H1 (cell line): ENCODE measurements around the gene CCNE1. TPM values are rescaled to one million over a fixed set of nuclear protein-coding genes. Genes with fewer than 3 reads are reported as not detected.

Source experiments
- CTCF ChIA-PET: fragments of 300-600 bp; sonication (Branson Sonifier 250); formaldehyde crosslinking; loops from one replicate; lab custom pipeline; 2021; ENCODE audit not compliant: partially characterized antibody; lab: Charles Lee
- POLR2A ChIA-PET: fragments of 300-600 bp; sonication (Branson Sonifier 250); formaldehyde crosslinking; loops from one replicate; lab custom pipeline; 2021; ENCODE audit warnings: inconsistent platforms; ENCODE audit not compliant: partially characterized antibody; lab: Charles Lee
- DNase-seq, 2 experiments: peaks; one replicate each; pipeline versions ENCODE4 v3.0.0 to v3.0.0-alpha.2; 2010 to 2022; ENCODE audit warnings: low spot score in 2 of 2, low read depth in 1 of 2, mixed read lengths in 1 of 2
- FAIRE-seq: peaks from 2 replicates; lab custom pipeline; 2011; peaks lifted over from hg19 to GRCh38; lab: Jason Lieb, UNC
- H2AFZ ChIP-seq: 2 replicates; pipeline ENCODE4 v1.8.1; 2012; ENCODE audit warnings: low read length, inconsistent platforms
- H2AK5ac ChIP-seq: 2 replicates; pipeline ENCODE4 v1.6.1; 2013; ENCODE audit warnings: low read depth, low read length
- H2BK120ac ChIP-seq: replicated peaks from 2 replicates; pipeline ENCODE3; 2013; ENCODE audit warnings: low read depth, low read length, inconsistent platforms
- H2BK12ac ChIP-seq: 2 replicates; pipeline ENCODE4 v1.6.1; 2013; ENCODE audit warnings: low read depth, low read length
- H2BK15ac ChIP-seq: 2 replicates; pipeline ENCODE4 v1.6.1; 2013; ENCODE audit warnings: low read length
- H2BK20ac ChIP-seq: 2 replicates; pipeline ENCODE4 v1.6.1; 2013; ENCODE audit warnings: low read length
- H2BK5ac ChIP-seq: 2 replicates; pipeline ENCODE4 v1.6.1; 2013; ENCODE audit warnings: low read depth, low read length
- H3K14ac ChIP-seq: 2 replicates; pipeline ENCODE4 v1.6.1; 2013; ENCODE audit warnings: inconsistent platforms; ENCODE audit not compliant: insufficient read length
- H3K18ac ChIP-seq: 2 replicates; pipeline ENCODE4 v1.6.1; 2013; ENCODE audit warnings: low read length; ENCODE audit errors: extremely low read depth
- H3K23ac ChIP-seq: 2 replicates; pipeline ENCODE4 v1.6.1; 2013; ENCODE audit warnings: inconsistent platforms; ENCODE audit not compliant: insufficient read length
- H3K23me2 ChIP-seq: 2 replicates; pipeline ENCODE4 v1.6.1; 2013; ENCODE audit warnings: low read depth, low read length
- H3K27ac ChIP-seq: 2 replicates; pipeline ENCODE4 v1.6.1; 2011; ENCODE audit warnings: low read depth, low read length, inconsistent platforms
- H3K27me3 ChIP-seq, 4 experiments: replicated peaks in 1 of 4; 1 replicate in 1 of 4; 2 replicates in 3 of 4; pipeline versions ENCODE4 v1.6.1 to v1.8.1; 2011 to 2013; ENCODE audit warnings: low read length in 3 of 4, mild to moderate bottlenecking in 3 of 4, inconsistent platforms in 2 of 4, mixed read lengths in 2 of 4, moderate library complexity in 1 of 4; ENCODE audit not compliant: control insufficient read depth in 3 of 4, insufficient read depth in 3 of 4; ENCODE audit errors: extremely low read depth in 1 of 4
- H3K36me3 ChIP-seq, 4 experiments: 2 replicates each; pipeline versions ENCODE4 v1.6.1 to v1.8.1; 2011 to 2013; ENCODE audit warnings: mild to moderate bottlenecking in 4 of 4, low read length in 3 of 4, moderate library complexity in 2 of 4, control low read depth in 1 of 4, inconsistent platforms in 1 of 4; ENCODE audit not compliant: insufficient read depth in 4 of 4, control insufficient read depth in 2 of 4
- H3K4ac ChIP-seq: replicated peaks from 2 replicates; pipeline ENCODE3; 2013; ENCODE audit warnings: low read length, low read depth, mixed read lengths, inconsistent platforms; ENCODE audit not compliant: insufficient read length
- H3K4me1 ChIP-seq, 4 experiments: replicated peaks in 1 of 4; 1 replicate in 1 of 4; 2 replicates in 3 of 4; pipeline versions ENCODE4 v1.6.1 to v1.8.1; 2011 to 2013; ENCODE audit warnings: low read length in 3 of 4, inconsistent platforms in 2 of 4, mixed read lengths in 1 of 4; ENCODE audit not compliant: insufficient read depth in 4 of 4, control insufficient read depth in 3 of 4
- H3K4me2 ChIP-seq, 2 experiments: 2 replicates each; pipeline versions ENCODE4 v1.6.1 to v1.8.1; 2011 to 2013; ENCODE audit warnings: low read depth in 2 of 2, low read length in 2 of 2, control low read depth in 1 of 2, inconsistent platforms in 1 of 2, mild to moderate bottlenecking in 1 of 2; ENCODE audit not compliant: insufficient read depth in 1 of 2
- H3K4me3 ChIP-seq, 4 experiments: fragments of 200-600, 300-600 bp in 1 of 4; sonication (generic), shearing (Covaris generic), sonication (Bioruptor Twin) in 1 of 4; 2 replicates each; pipeline versions ENCODE4 v1.5.1 to v1.8.1; 2011 to 2016; ENCODE audit warnings: low read length in 4 of 4, low read depth in 3 of 4, control low read depth in 2 of 4, inconsistent platforms in 2 of 4, mild to moderate bottlenecking in 2 of 4, mixed read lengths in 1 of 4, moderate library complexity in 1 of 4; ENCODE audit not compliant: insufficient read depth in 2 of 4; ENCODE audit errors: extremely low read depth in 1 of 4
- H3K56ac ChIP-seq: replicated peaks from 2 replicates; pipeline ENCODE3; 2013; ENCODE audit warnings: low read depth, mild to moderate bottlenecking, mixed read lengths, low read length, inconsistent platforms; ENCODE audit not compliant: insufficient read length
- H3K79me1 ChIP-seq: 2 replicates; pipeline ENCODE4 v1.6.1; 2013; ENCODE audit warnings: low read depth, low read length, control low read depth
- H3K79me2 ChIP-seq, 2 experiments: 2 replicates each; pipeline versions ENCODE4 v1.6.1 to v1.8.1; 2012 to 2013; ENCODE audit warnings: low read length in 2 of 2, mild to moderate bottlenecking in 2 of 2, inconsistent platforms in 1 of 2; ENCODE audit not compliant: insufficient read depth in 2 of 2, control insufficient read depth in 1 of 2
- H3K9ac ChIP-seq, 4 experiments: replicated peaks in 1 of 4; 1 replicate in 1 of 4; 2 replicates in 3 of 4; pipeline versions ENCODE4 v1.6.1 to v1.8.1; 2011 to 2013; ENCODE audit warnings: low read depth in 3 of 4, low read length in 3 of 4, control low read depth in 2 of 4, mild to moderate bottlenecking in 2 of 4, moderate library complexity in 2 of 4, inconsistent platforms in 1 of 4; ENCODE audit errors: extremely low read depth in 1 of 4
- H3K9me3 ChIP-seq, 2 experiments: 2 replicates each; pipeline versions ENCODE4 v1.6.1 to v1.8.1; 2012 to 2013; ENCODE audit warnings: mild to moderate bottlenecking in 2 of 2, moderate library complexity in 2 of 2, control low read depth in 1 of 2, inconsistent platforms in 1 of 2, low read depth in 1 of 2, low read length in 1 of 2, mixed read lengths in 1 of 2; ENCODE audit not compliant: insufficient read depth in 2 of 2
- H4K20me1 ChIP-seq, 2 experiments: replicated peaks in 1 of 2; 2 replicates each; pipeline versions ENCODE3 to v1.8.1; 2011 to 2013; ENCODE audit warnings: inconsistent platforms in 2 of 2, low read length in 2 of 2, mild to moderate bottlenecking in 1 of 2; ENCODE audit not compliant: insufficient read depth in 2 of 2, control insufficient read depth in 1 of 2
- H4K5ac ChIP-seq: 2 replicates; pipeline ENCODE4 v1.6.1; 2013; ENCODE audit warnings: low read length, low read depth, mixed read lengths, inconsistent platforms; ENCODE audit not compliant: insufficient read length
- H4K8ac ChIP-seq: 2 replicates; pipeline ENCODE4 v1.8.0; 2013; ENCODE audit warnings: mild to moderate bottlenecking, moderate library complexity, low read length, inconsistent platforms; ENCODE audit not compliant: insufficient read depth; ENCODE audit errors: extremely low read depth
- H4K91ac ChIP-seq: replicated peaks from 2 replicates; pipeline ENCODE3; 2013; ENCODE audit warnings: low read length, mixed read lengths, inconsistent platforms; ENCODE audit not compliant: insufficient read length
- CEBPB ChIP-seq: IDR thresholded peaks from 2 replicates; pipeline ENCODE4 v1.6.1; 2012; ENCODE audit warnings: low read depth, low read length
- KDM4A ChIP-seq: IDR thresholded peaks from one replicate; pipeline ENCODE4 v1.7.1; 2012; ENCODE audit warnings: low read depth, mild to moderate bottlenecking, moderate library complexity, low read length, inconsistent platforms; ENCODE audit not compliant: severe bottlenecking
- WGBS, 2 experiments: shearing (Covaris generic) in 1 of 2; methylation state at CpG; one replicate each; pipeline versions ENCODE4 v1.1.6 to v1.1.7; 2013 to 2015; ENCODE audit warnings: low lambda C conversion rate in 2 of 2, mixed read lengths in 2 of 2, inconsistent platforms in 1 of 2, low coverage in 1 of 2, missing lambda C conversion rate in 1 of 2; ENCODE audit not compliant: insufficient replicate concordance in 2 of 2, insufficient coverage in 1 of 2, insufficient read length in 1 of 2; ENCODE audit errors: extremely low coverage in 1 of 2, missing lambda C conversion rate in 1 of 2; 5-methylcytosine and 5-hydroxymethylcytosine counted together
- polyA plus RNA-seq, 7 experiments: library from polyadenylated mRNA; depleted of rRNA in 3 of 7; stranded (reverse) in 5 of 7; unstranded in 2 of 7; fragments of >200 nt in 5 of 7; fragments of 200-250 nt in 2 of 7; gene quantifications; 1 replicate in 5 of 7; 2 replicates in 1 of 7; 4 replicates in 1 of 7; pipeline versions ENCODE4 v1.2.1 to v1.2.3, GENCODE V29; 2011 to 2013; ENCODE audit warnings: missing spikeins in 2 of 7, mixed read lengths in 2 of 7
- total RNA-seq: library from RNA; stranded (reverse); fragmentation: NEBNext Ultra II Directional; extraction: Animal tissue kit (Norgen Biotek cat#: 25700); gene quantifications from 2 replicates; pipeline ENCODE4 v1.2.1, GENCODE V29; 2021

The CCNE1 gene
- total and polyA plus RNA-seq, 2 of the 8 experiments (the other 6 are each of a cell fraction or from before 2014, with no cell fraction given) = 43.2 to 44.6 TPM

DNA sequence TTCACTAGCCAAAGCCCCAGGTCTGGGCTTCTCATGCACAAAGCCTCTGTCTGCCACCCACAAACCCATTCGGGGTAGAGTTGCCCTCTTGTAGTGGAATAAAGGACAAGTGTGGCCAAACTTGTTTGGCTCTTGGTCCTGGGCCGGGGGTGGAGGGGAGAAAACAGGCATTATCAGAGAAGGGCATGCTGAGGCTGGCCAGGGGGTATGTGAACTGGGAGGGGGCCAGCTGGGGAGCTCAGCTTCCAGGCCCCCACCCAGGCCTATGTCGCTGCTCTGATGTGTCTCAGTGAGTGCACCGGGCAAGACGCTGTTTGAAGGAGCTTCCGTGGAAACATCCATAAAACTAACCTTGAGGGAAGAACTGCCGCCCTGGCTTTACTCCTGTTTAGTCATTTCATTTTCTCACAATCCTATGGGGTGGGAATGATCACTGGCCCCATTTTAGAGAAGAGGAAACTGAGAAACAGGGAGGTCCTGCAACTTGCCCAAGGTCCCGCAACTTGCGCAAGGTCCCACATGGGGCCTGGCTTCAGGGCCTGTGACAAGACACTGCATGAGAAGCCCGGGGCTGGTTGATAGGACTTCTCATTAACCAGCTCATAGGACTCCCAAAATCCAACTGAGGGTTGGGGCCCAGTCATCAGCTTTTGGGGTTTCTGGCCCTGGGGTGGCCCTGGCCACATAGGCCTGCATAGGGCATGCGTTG is 30.8 kb downstream of the CCNE1 start:
- H2BK15ac ChIP-seq = no peak overlapping the region
- no peak for FAIRE-seq

More for the DNA sequence above, 30.8 kb downstream of the CCNE1 start:
- Histone ChIP-seq H3K9ac (no peak overlapping the region), H2BK12ac (no peak overlapping the region), H3K79me1 (no peaks in the 10 kb centered on the region), H2BK120ac (no peak overlapping the region), H2AK5ac (no peak overlapping the region), H3K4me1 (peaks cover 0 to 15% (median 4%) of the 10 kb centered on the region in 4 experiments; a peak in 5 of 7 replicates), H4K5ac (no peak overlapping the region), H2BK5ac (no peak overlapping the region), H3K23me2 (peaks cover 15% of the 10 kb centered on the region; the same call in 1 of the 2 replicates), H2BK20ac (no peak overlapping the region), H3K9me3 (no peaks in the 10 kb centered on the region), H3K23ac (no peak overlapping the region), H3K27ac (no peak overlapping the region), H3K4me2 (peak overlapping the region; percentile 65 to 97; a peak in 3 of 4 replicates), H3K4ac (no peak overlapping the region), H3K4me3 (peak overlapping the region in 3 of 4 experiments; percentile 32 to 86 (median 36); a peak in 5 of 8 replicates), H2AFZ (no peak overlapping the region), H4K8ac (no peak overlapping the region), H3K79me2 (no peaks in the 10 kb centered on the region), H4K20me1 (peaks cover 0 to 4% of the 10 kb centered on the region in 2 experiments), H3K56ac (no peak overlapping the region), H3K18ac (no peak overlapping the region), H3K36me3 (no peaks in the 10 kb centered on the region), H3K27me3 (peaks cover 0 to 10% (median 7%) of the 10 kb centered on the region in 4 experiments; a peak in 4 of 7 replicates), H4K91ac (no peak overlapping the region), H3K14ac (no peak overlapping the region)
- ChIA-PET POLR2A (interaction anchor here (0.8 to 2.8 kb wide), 3 partner anchors 11 to 33 kb away, joined by 3 to 9 read pairs (median 3); no protein-coding TSS in a partner anchor), CTCF (interaction anchor here (0.6 to 2.2 kb wide), 11 partner anchors 16 to 149 kb away, joined by 3 to 10 read pairs (median 4); no protein-coding TSS in a partner anchor)
- WGBS, 2 experiments = 76% methylated on average over 11 of the region's 11 CpGs; no CpG with 5 or more reads in 1 of the 2 experiments
- no peak for DNase-seq
- TF ChIP-seq KDM4A (no peak), CEBPB (peak; percentile 59; the same call in 1 of the 2 replicates)
